ENCODE results near the gene MRPS2. TPM values are rescaled to one million over a fixed set of nuclear protein-coding genes. Genes with fewer than 3 reads are reported as not detected.
"Not testable (repeated sequence)": the region's sequence is repeated elsewhere in the genome, so short reads cannot be mapped to it uniquely, and the experiment has no call there.

MRPS2 gene
- polyA plus RNA-seq, 1 donor (not counting 4 experiments of a cell fraction or from before 2014, with no cell fraction given) = 44.7 TPM

DNA sequence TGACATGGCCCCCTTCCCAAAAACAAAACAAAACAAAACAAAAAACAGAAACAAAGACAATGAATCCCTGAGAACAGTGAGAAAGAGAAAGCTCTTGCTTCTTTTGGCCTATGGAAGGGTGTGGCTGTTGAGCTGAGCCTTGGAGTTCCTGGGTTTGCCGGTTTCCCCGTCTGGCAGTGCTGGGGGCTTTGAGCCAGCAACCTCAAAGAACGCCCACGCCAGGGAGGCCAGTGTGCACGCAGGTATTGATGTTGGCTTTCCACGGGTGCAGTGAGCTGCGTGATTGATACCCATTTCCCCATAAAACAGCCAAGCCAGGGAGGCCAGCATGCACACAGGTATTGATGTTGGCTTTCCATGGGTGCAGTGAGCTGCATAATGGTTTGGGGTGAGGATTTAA, 12.4 kb downstream of the MRPS2 start:
- DNase-seq (ENCODE audit: low read depth, low spot score) (no peak), FAIRE-seq (no peak)
- Histone ChIP-seq H3K27me3 (ENCODE audit: control insufficient read depth, extremely low read depth, insufficient read depth, low read length) (no peaks in the 10 kb centered on the region), H3K27ac (ENCODE audit: control insufficient read depth, insufficient read depth, low read length) (no peak overlapping the region), H3K9ac (ENCODE audit: control insufficient read depth, extremely low read depth, insufficient read depth, low read length) (no peak overlapping the region), H3K4me2 (ENCODE audit: control insufficient read depth, extremely low read depth, insufficient read depth, low read depth, low read length) (no peak overlapping the region), H3K36me3 (ENCODE audit: control insufficient read depth in 2 of 2, extremely low read depth in 1 of 2, insufficient read depth in 2 of 2, low read length in 2 of 2) (no peaks in the 10 kb centered on the region), H3K4me3 (ENCODE audit: control insufficient read depth in 2 of 3, extremely low read depth in 1 of 3, insufficient read depth in 2 of 3, low read depth in 1 of 3, low read length in 3 of 3) (no peak overlapping the region), H3K4me1 (ENCODE audit: control insufficient read depth, extremely low read depth, insufficient read depth, low read length) (peaks cover 15% of the 10 kb centered on the region), H4K20me1 (ENCODE audit: control insufficient read depth, extremely low read depth, insufficient read depth, low read length) (no peaks in the 10 kb centered on the region), H2AFZ (ENCODE audit: control insufficient read depth, low read length) (no peak overlapping the region), H3K9me1 (ENCODE audit: control insufficient read depth, extremely low read depth, insufficient read depth, low read length) (no peaks in the 10 kb centered on the region), H3K9me3 (ENCODE audit: control insufficient read depth, low read depth, low read length) (no peaks in the 10 kb centered on the region), H3K79me2 (ENCODE audit: control insufficient read depth, insufficient read depth, low read length) (no peaks in the 10 kb centered on the region)
- TF ChIP-seq, protein P1, sequence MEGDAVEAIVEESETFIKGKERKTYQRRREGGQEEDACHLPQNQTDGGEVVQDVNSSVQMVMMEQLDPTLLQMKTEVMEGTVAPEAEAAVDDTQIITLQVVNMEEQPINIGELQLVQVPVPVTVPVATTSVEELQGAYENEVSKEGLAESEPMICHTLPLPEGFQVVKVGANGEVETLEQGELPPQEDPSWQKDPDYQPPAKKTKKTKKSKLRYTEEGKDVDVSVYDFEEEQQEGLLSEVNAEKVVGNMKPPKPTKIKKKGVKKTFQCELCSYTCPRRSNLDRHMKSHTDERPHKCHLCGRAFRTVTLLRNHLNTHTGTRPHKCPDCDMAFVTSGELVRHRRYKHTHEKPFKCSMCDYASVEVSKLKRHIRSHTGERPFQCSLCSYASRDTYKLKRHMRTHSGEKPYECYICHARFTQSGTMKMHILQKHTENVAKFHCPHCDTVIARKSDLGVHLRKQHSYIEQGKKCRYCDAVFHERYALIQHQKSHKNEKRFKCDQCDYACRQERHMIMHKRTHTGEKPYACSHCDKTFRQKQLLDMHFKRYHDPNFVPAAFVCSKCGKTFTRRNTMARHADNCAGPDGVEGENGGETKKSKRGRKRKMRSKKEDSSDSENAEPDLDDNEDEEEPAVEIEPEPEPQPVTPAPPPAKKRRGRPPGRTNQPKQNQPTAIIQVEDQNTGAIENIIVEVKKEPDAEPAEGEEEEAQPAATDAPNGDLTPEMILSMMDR (optimal IDR thresholded peaks at IDR 0.05 in 1 of 3, IDR thresholded peaks at IDR 0.05 in 1 of 3, conservative IDR thresholded peaks at IDR 0.05 in 1 of 3; ENCODE audit: extremely low read depth in 1 of 3, insufficient read depth in 2 of 3, low read length in 3 of 3) = no peak
- TF ChIP-seq EZH2 (IDR thresholded peaks at IDR 0.05; ENCODE audit: low read length) = no peak
- dilution Hi-C loops (cut with MboI; ENCODE audit: extremely low pct_ligation_motif_present, low sequenced_read_pairs) = no loop called here

DNA sequence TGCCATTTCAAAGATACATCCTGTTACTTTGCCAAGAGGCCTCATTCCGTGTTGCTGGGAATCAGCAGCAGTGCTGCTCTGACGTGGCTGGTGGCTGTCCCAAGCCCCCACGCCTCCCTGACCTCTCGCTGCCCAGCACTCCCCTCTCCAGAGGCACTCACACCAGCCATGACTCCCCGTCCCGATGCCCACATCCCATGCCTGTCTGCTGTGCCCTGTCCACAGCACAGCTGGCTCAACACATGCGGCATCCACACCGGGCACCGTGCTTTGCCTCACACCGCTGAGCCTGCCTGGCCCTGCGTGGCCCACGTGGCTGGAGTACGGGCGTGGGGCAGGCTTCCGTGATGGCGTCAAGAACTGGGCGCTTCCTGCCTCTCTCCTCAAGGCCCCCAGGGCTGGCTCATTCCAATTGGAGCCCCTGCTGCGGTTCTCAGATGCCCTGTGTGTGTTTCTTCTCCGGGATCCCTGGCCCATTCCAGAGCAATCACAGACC, 12.9 kb downstream of the MRPS2 start:
- H2AFZ ChIP-seq (ENCODE audit: control insufficient read depth, low read length) = no peak overlapping the region
- H4K20me1 ChIP-seq (ENCODE audit: control insufficient read depth, extremely low read depth, insufficient read depth, low read length) = no peaks in the 10 kb centered on the region
- dilution Hi-C loops (cut with MboI; ENCODE audit: extremely low pct_ligation_motif_present, low sequenced_read_pairs) = no loop called here
- H3K4me1 ChIP-seq (ENCODE audit: control insufficient read depth, extremely low read depth, insufficient read depth, low read length) = peaks cover 15% of the 10 kb centered on the region
- DNase-seq (ENCODE audit: low read depth, low spot score) (no peak), FAIRE-seq (no peak)
- no peak overlapping the region for H3K4me2 ChIP-seq (ENCODE audit: control insufficient read depth, extremely low read depth, insufficient read depth, low read depth, low read length)
- no peak overlapping the region for H3K9ac ChIP-seq (ENCODE audit: control insufficient read depth, extremely low read depth, insufficient read depth, low read length)
- H3K36me3 ChIP-seq (ENCODE audit: control insufficient read depth in 2 of 2, extremely low read depth in 1 of 2, insufficient read depth in 2 of 2, low read length in 2 of 2) = no peaks in the 10 kb centered on the region
- H3K27ac ChIP-seq (ENCODE audit: control insufficient read depth, insufficient read depth, low read length) = no peak overlapping the region
- no peaks in the 10 kb centered on the region for H3K9me3 ChIP-seq (ENCODE audit: control insufficient read depth, low read depth, low read length)
- no peaks in the 10 kb centered on the region for H3K27me3 ChIP-seq (ENCODE audit: control insufficient read depth, extremely low read depth, insufficient read depth, low read length)
- no peak for TF ChIP-seq EZH2 (IDR thresholded peaks at IDR 0.05; ENCODE audit: low read length)
- TF ChIP-seq, protein P1 (optimal IDR thresholded peaks at IDR 0.05 in 1 of 3, IDR thresholded peaks at IDR 0.05 in 1 of 3, conservative IDR thresholded peaks at IDR 0.05 in 1 of 3; ENCODE audit: extremely low read depth in 1 of 3, insufficient read depth in 2 of 3, low read length in 3 of 3) = no peak
- no peaks in the 10 kb centered on the region for H3K9me1 ChIP-seq (ENCODE audit: control insufficient read depth, extremely low read depth, insufficient read depth, low read length)
- no peaks in the 10 kb centered on the region for H3K79me2 ChIP-seq (ENCODE audit: control insufficient read depth, insufficient read depth, low read length)
- H3K4me3 ChIP-seq (ENCODE audit: control insufficient read depth in 2 of 3, extremely low read depth in 1 of 3, insufficient read depth in 2 of 3, low read depth in 1 of 3, low read length in 3 of 3) = no peak overlapping the region

DNA sequence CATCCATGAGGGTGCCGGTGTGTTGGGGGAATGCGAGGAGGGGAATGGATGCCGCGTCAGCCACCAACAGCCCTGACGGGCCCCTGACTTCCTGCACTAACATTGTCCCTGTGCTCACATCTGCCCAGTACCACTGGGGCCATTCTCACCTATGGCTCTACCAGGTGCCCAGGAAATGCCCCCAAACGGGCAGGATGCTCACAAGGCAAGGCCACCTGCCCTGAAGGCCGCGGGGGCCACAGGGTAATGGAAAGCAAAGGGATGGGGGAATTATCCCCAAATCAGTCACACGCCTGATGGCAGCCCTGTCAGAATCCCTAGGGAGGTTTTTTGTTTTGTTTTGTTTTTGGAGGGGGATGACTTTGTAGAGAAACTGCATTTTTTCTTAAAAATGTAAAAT, 13.4 kb downstream of the MRPS2 start:
- H3K4me3 ChIP-seq (ENCODE audit: control insufficient read depth in 2 of 3, extremely low read depth in 1 of 3, insufficient read depth in 2 of 3, low read depth in 1 of 3, low read length in 3 of 3); H3K9me1 ChIP-seq (ENCODE audit: control insufficient read depth, extremely low read depth, insufficient read depth, low read length); dilution Hi-C loops (cut with MboI; ENCODE audit: extremely low pct_ligation_motif_present, low sequenced_read_pairs); H3K27ac ChIP-seq (ENCODE audit: control insufficient read depth, insufficient read depth, low read length); H3K27me3 ChIP-seq (ENCODE audit: control insufficient read depth, extremely low read depth, insufficient read depth, low read length); H3K9ac ChIP-seq (ENCODE audit: control insufficient read depth, extremely low read depth, insufficient read depth, low read length); H3K9me3 ChIP-seq (ENCODE audit: control insufficient read depth, low read depth, low read length); H4K20me1 ChIP-seq (ENCODE audit: control insufficient read depth, extremely low read depth, insufficient read depth, low read length); DNase-seq (ENCODE audit: low read depth, low spot score); H3K79me2 ChIP-seq (ENCODE audit: control insufficient read depth, insufficient read depth, low read length); H3K4me2 ChIP-seq (ENCODE audit: control insufficient read depth, extremely low read depth, insufficient read depth, low read depth, low read length); FAIRE-seq; H2AFZ ChIP-seq (ENCODE audit: control insufficient read depth, low read length); H3K36me3 ChIP-seq (ENCODE audit: control insufficient read depth in 2 of 2, extremely low read depth in 1 of 2, insufficient read depth in 2 of 2, low read length in 2 of 2): not testable (repeated sequence)
- peaks cover 15% of the 10 kb centered on the region for H3K4me1 ChIP-seq (ENCODE audit: control insufficient read depth, extremely low read depth, insufficient read depth, low read length)

All from keratinocyte (primary cell).